ENCODE data around the gene ZMIZ2.

The ZMIZ2 gene

DNA sequence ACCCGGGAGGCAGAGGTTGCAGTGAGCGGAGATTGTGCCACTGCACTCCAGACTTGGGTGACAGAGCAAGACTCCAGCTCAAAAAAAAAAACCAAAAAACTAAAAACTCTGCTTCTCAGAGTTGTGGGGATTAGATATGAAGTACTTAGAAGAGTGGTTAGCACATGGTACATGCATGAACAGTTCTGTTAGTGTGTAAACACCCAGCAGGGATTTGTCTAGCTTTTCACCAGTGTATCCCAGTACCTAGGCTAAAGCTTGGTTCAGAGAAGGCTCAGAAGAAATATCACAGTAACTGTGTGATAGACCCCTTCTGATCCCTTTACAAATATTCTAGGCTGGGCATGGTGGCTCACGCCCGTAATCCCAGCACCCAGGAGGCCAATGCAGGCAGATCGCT lies 57.3 kb downstream of the ZMIZ2 start:
- DNase-seq = no peak

DNA sequence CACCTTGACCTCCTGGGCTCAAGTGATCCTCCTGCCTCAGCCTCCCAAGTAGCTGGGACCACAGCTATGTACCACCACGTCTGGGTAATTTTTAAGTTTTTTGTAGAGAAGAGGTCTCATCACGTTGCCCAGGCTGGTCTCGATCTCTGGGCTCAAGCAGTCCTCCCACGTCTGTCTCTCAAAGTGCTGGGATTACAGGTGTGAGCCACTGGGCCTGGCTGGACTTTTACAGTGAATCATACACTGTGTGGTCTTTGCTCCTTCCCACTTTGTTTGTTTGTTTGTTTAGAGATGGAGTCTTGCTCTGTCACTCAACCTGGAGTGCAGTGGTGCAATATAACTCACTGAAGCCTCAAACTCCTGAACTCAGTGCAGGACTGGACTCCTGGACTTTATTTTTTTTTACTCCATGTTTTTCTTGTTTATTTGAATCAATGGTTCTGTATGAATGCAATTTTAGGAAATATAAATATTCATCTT lies 60.3 kb downstream of the ZMIZ2 start:
- no peak for DNase-seq

DNA sequence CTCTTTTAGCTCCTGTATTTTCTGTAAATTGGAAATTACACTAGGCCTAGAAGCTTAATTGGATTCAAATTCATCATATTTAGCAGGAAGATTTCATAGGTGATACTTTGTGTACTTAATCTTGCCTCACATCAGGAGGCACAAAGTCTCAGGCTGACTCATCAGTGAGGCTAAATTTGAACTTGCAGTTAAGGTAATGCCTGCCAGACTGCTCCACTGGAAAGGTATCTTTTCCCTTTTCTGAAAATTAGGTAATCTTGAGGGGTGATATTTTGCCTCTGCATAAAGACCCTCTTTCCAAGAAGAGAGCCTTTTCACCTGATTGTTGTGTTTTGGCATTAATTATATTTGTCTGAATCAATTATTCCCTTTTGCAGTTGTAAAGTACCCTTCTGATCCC lies 62.4 kb downstream of the ZMIZ2 start:
- no peak for DNase-seq

DNA sequence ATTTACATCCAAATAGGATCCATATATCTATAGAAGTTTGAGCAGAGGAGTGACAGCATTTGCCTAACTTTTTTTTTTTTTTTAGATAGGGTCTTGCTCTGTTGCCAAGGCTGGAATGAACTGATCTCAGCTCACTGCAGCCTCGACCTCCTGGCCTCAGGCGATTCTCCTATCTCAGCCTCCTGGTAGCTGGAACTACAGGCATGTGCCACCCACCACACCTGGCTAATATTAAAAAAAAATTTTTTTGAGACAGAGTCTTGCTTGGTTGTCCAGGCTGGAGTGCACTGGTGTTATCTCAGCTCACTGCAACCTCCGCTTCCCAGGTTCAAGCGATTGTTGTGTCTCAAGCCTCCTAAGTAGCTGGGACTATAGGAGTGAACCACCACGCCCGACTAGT lies 62.9 kb downstream of the ZMIZ2 start:
- no peak for DNase-seq

DNA sequence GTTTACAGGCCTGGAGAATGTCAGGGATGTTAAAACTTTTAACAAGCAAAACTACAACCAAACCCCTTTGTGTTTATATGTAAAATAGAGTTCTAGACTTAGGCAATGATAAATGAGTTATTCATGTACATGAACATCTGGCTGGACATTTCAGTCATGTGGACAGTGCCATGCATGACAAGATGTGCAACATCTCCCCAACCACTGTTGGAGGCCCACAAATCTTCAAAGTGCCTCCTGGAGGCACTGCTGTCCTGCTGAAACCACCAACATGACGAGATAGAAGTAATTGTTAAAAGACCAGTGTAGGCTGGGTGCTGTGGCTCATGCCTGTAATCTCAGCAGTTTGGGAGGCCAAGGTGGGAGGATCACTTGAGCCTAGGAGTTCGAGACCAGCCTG lies 66.3 kb downstream of the ZMIZ2 start:
- DNase-seq = no peak

DNA sequence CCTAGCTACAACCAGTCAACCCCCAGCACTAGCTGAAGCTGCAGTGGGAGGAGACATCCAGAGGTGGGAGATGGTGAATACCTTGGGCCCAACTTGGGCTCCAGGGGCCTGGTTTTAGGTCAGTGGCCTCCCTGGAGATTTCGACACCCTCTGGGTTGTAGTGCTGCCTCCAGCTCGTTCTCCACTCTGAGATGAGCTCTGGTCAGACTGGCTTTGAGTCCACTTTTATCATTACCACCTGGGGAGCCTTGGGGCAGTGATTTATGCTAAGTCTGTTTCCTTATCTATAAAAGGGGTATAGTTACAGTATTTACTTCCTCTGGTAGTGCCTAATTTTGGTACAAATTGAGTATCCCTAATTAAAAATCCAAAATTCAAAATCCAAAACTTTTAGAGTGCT lies 70.6 kb downstream of the ZMIZ2 start:
- DNase-seq = no peak

Measured in NCI-H2029 treated with DMSO at 0.1 percent for 48 hours (cell line).